Fibroblast of villous mesenchyme (primary cell): ENCODE measurements around the gene CRIP1. TPM values are rescaled to one million over a fixed set of nuclear protein-coding genes. Genes with fewer than 3 reads are reported as not detected.

Source experiments
- DNase-seq: peaks from one replicate; pipeline ENCODE4 v3.0.0-alpha.2; 2010; ENCODE audit warnings: low read depth
- H3K4me3 ChIP-seq: 2 replicates; pipeline ENCODE4 v1.5.1; 2011; ENCODE audit warnings: low read depth, mild to moderate bottlenecking, low read length
- CTCF ChIP-seq: IDR thresholded peaks from 2 replicates; pipeline ENCODE4 v1.5.1; 2012; ENCODE audit warnings: low read depth, mild to moderate bottlenecking, low read length; ENCODE audit not compliant: insufficient read depth
- total RNA-seq: library from RNA; depleted of rRNA; stranded (reverse); fragments of >200 nt; gene quantifications from 2 replicates; pipeline ENCODE4 v1.2.3, GENCODE V29; 2012

Gene CRIP1
- total RNA-seq, 1 donor = 1.3 TPM

- H3K4me3 ChIP-seq = no peak overlapping the region
- no peak for TF ChIP-seq CTCF
- DNase-seq = no peak
Measured at GRCh38 chr14:105470350-105471296, 16.1 kb upstream of the CRIP1 start.

- DNase-seq = no peak
- TF ChIP-seq CTCF = peak; percentile 21
- H3K4me3 ChIP-seq = no peak overlapping the region
Measured at GRCh38 chr14:105471297-105471821, 15.3 kb upstream of the CRIP1 start.

GRCh38 chr14:105471823-105472485 lies 14.7 kb upstream of the CRIP1 start:
- TF ChIP-seq CTCF = no peak
- H3K4me3 ChIP-seq = no peak overlapping the region
- DNase-seq = no peak

GRCh38 chr14:105472486-105472991 lies 14.1 kb upstream of the CRIP1 start:
- DNase-seq = no peak
- H3K4me3 ChIP-seq = no peak overlapping the region
- TF ChIP-seq CTCF = no peak

- H3K4me3 ChIP-seq = peak overlapping the region; percentile 60
- TF ChIP-seq CTCF = no peak
- DNase-seq = no peak
Measured at GRCh38 chr14:105473033-105473676, 13.5 kb upstream of the CRIP1 start.

GRCh38 chr14:105473677-105474482 lies 12.8 kb upstream of the CRIP1 start:
- no peak for TF ChIP-seq CTCF
- H3K4me3 ChIP-seq = peak overlapping the region; percentile 60
- peak; percentile 90 for DNase-seq
